DMS79 treated with DMSO at 0.1 percent for 48 hours (cell line): ENCODE data around the gene KLHL35.
A peak's percentile ranks its signal among the peaks of the same experiment; 100 is the strongest.
"Not testable (repeated sequence)": the region's sequence is repeated elsewhere in the genome, so short reads cannot be mapped to it uniquely, and the experiment has no call there.

Experiments
- DNase-seq: peaks from one replicate; lab custom pipeline; 2025; lab: John Stamatoyannopoulos, UW

The KLHL35 gene

DNA sequence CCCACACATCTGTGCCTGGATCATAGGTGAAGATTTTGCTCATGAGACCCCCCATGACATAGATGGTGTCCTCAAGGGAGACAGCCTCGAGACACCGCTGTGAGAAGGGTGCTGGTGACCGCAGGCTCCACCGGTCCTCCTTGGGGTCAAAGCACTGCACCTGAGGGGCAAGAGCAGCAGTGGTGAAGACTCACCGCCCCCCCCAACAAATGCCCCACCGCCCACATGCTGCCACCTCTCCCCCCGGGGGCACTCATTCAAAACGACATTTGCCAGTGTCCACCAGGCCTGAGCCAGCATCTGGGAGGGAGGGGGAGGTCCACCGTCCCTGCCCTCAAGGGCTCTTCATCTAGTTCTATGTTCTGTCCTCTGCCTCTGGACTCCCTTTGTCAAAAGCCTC, 9.3 kb downstream of the KLHL35 start:
- DNase-seq: no peak

DNA sequence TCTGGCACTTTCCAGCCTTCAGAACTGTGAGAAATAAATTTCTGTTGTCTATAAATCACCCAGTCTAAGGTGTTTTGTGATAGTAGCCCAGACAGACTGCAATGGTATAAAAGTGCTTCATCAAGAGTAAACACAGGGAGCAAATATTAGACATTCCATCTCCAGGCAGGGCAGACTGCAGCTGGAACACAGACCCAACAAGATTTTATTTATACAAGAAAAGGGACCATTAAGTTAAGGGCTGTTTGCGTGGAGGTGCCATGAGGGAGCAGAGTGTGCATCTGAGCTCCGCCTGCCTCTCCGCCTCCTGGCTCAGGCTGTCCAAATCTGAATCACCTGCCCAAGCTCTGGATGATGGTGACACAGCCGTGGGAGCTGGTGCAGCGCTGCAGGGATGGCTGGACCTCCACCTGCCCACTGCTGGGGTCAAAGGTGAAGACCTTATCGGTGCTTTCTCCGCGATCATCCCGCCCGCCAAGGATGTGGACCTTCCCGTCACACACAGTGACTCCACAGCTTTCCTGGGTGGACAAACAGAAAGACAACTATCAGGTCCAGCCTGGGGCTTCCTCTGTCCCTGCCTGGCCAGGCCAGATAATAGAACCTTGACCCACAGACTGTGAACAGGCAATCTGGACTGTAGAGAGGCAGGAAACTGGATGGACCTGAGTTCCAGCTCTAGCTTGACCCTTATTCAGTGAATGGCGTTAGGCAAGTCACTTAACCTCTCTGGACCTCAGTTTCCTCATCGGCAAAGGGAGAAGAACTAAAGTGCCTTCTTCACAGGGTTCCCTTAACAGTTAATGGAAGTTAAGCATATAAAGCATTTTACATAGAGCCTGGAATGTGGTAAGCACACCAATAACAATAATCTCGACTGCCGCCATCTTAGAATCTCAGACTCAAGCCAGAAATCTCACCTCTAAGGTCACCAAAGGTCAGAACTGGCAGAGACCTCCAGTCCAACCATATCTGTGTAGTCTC, 10.5 kb downstream of the KLHL35 start:
- peak; percentile 73 for DNase-seq

DNA sequence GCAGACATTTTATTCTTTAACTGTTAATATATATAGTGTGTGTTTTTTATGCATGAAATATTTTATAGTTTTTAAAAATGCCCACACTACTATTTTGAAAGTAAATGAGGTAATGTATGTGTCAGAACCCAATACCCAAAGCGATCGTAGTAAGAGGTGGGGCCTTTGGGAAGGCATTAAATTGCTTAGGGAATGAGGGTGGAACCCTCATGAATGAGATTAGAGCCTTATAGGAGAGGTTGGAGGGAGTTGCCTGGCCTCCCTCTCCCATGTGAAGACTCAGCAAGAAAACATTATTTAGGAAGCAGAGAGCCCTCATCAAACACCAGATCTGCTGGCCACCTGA, 11.1 kb downstream of the KLHL35 start:
- DNase-seq: no peak

DNA sequence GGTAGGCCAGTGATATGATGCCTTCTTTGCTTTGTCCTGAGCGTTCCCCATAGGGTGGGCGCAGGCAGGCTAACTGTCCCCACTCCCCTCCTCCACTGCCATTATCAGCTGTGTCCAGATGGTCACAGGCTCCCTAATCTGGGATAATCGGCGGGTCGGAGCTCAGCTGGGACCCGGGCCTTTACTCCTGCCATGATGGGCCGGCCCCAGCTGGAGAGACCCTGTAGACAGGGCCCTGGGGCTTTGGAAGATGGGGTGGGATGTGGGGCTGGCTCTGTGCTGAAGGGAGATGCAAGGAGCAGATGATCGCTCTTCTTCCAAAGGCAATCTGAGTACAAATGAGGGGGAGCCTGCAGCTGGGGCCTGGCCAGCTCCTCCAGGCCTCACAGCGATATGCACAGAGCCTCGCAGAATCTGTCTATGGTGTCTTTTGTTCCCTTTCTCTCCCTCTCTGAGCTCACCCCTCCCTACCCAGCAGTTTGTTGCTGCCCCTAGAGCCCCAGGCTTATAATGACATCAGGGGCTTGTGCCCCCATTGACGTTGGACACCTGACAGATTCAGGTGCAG, 11.9 kb downstream of the KLHL35 start:
- DNase-seq: no peak

DNA sequence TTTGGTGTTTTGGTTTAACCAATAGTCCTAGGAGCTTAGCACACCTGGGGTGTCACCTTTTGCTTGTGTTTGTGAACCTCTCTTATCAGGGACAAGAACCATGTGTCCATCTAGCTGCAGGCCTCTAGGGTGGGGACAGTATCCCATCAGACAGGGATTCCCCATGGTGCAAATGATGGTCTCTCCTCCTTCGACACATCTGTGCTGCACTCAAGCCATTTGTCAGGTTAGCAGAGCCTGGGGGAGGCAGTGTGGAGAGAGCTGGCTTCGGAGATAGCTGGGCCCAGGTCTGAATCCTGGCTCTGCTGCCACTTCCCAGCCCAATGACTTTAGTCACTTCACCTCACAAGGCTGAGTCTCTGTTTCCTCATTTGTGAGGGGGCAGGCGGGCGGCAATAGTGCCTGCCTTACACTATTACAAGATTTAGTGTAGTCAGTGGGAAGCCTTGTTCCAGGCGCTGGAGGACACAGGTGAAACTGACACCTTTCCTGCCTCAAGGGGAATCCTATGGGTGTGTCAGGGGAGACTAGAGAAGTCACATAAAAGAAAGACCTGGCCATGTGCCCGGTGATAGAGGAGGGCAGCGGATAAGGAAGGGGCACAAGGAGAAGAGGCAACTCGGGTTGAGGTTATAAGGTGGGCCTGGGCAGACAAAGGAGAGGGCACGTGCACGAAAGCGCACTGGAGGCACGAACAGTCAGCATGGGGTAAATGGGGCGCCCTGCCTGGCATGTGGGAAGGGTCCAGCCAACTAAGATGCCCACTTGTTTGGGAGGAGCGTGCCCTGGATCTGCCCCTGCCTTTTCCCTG, 12.6 kb downstream of the KLHL35 start:
- no peak for DNase-seq

DNA sequence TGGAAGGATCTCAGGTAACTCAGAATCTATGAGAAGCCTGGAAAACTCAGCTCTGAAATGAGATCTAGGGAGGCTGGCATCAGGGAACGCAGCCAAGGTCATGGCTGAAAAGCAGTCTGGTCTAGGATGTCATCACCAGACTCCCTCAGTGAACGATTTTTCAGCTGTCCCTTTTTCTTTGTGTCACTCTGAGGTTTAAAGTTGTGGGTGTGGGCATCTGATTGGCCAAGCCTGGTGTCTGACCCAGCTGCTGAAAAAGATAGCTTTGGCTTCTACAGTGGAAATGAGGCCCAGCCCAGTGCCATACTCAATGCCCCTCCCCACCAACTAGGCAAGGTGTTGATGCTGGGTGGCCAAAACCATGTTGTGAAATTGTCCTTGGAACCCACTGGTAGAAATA, 19.1 kb downstream of the KLHL35 start:
- DNase-seq: no peak

DNA sequence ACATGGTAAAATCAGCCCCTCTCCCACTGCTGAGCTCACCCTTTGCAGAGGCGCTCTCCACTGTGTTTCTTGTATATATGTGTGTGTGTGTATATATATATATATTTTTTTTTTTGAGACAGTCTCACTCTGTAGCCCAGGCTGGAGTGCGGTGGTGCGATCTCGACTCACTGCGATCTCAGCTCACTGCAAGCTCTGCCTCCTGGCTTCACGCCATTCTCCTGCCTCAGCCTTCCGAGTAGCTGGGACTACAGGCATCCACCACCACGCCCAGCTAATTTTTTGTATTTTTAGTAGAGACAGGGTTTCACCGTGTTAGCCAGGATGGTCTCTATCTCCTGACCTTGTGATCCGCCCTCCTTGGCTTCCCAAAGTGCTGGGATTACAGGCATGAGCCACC, 19.9 kb downstream of the KLHL35 start:
- DNase-seq: not testable (repeated sequence)

DNA sequence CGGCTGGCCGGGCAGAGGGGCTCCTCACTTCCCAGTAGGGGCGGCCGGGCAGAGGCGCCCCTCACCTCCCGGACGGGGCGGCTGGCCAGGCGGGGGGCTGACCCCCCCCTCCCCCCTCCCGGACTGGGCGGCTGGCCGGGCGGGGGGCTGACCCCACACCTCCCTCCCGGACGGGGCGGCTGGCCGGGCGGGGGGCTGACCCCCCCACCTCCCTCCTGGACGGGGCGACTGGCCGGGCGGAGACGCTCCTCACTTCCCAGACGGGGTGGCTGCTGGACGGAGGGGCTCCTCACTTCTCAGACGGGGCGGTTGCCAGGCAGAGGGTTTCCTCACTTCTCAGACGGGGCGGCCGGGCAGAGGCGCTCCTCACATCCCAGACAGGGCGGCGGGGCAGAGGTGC, 23.0 kb downstream of the KLHL35 start:
- not testable (repeated sequence) for DNase-seq

DNA sequence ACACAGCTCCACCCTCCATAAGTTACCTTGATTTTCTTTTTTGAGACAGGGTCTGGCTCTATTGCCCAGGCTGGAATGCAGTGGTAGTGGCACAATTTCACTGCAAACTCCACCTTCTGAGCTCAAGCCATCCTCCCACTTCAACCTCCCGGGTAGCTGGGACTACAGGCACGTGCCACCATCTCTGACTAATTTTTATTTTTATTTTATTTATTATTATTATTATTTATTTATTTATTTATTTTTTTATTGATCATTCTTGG, 24.1 kb downstream of the KLHL35 start:
- DNase-seq: no peak

DNA sequence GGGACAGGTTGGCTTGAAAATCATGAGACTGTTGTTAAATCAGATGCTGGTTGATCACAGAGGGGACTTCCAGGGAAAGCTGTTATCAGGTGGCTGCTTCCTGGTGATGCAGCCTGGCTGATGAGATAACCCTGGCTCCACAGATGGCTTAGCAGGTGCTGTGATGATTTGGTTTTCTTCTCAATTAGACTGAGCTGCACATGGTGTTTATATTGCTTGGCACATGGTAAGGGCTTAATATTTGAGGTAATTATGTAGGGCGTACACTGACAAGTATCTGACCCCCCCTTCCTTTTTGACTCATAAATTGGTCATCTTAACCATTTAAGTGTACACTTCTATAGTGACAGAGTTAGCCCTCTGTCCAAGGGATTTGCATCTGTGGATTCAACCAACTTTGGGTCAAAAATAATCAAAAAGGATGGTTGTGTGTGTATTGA, 26.6 kb downstream of the KLHL35 start:
- no peak for DNase-seq

DNA sequence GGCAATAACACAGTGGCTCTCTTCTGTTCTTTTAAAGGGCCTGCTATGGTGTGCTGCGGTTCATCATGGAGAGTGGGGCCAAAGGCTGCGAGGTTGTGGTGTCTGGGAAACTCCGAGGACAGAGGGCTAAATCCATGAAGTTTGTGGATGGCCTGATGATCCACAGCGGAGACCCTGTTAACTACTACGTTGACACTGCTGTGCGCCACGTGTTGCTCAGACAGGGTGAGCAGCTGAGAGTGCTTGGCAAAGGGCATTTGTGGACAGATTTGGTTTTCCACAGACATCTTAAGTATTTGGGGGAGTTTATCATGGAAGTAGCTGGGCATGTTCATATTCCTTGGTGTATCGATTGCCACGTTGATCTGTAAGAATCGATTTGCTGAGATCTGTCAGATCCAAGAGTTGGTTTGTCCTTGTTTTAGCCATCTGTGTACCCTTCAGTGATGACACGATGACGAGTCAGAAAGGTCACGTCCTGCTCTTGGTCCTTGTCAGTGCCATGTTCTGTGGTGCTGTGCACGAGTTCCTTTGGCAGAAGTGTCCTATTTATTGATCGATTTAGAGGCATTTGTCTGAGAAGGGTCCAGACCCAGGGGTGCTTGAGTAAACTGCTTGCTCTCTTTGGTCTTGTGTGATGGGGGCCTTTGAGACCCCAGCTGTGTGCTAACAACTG, 28.9 kb downstream of the KLHL35 start:
- DNase-seq: no peak

DNA sequence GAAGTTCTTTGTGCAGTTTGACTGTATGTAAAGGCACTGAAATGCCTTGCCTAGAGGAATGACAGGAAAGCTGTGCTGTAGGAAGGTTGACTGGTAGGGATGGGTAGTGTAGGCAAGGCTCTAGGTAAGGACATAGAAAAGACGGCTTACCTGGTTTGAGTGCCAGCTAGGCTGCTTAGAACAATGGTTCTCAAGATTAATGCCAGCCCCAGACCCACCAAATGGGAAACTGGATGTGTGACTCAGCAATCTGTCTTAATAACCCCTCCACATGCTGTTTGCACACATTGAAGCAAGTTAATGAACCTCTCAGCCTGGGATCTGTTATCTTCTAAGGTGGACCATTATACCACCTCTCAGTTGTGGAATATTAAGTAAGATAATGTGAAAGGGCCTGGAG, 30.0 kb downstream of the KLHL35 start:
- no peak for DNase-seq

DNA sequence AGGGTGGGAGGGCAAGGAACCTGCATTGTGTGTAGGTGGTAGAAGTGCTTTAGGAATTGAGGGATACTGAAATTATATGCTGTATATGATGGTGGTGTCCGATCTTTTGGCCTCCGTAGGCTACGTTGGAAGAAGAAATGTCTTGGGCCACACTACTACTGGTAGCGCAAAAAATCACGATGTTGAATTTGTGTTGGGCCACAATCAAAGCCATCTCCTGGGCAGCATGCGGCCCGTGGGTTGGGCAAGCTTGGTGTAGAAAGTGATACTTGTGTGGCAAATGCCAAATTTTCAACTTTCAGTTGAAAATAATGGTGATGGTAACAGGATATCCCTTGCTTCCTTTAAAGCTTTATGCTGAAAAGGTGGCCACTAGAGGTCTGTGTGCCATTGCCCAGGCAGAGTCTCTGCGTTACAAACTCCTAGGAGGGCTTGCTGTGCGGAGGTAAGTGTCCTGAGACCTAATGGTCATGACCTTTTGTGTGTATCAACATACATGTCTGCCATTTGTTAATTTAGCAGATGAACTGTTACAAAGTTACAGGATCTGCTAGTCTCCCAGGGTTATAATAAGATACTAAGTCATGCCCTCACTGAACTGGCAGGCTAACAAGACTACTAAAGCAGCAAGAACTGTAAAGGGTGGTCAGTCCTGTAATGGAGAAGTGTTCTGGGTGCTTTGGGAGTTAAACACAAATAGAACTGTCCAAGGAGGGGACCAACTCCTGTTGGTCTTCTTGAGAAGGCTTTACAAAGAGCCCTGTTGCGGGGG, 30.8 kb downstream of the KLHL35 start:
- no peak for DNase-seq

DNA sequence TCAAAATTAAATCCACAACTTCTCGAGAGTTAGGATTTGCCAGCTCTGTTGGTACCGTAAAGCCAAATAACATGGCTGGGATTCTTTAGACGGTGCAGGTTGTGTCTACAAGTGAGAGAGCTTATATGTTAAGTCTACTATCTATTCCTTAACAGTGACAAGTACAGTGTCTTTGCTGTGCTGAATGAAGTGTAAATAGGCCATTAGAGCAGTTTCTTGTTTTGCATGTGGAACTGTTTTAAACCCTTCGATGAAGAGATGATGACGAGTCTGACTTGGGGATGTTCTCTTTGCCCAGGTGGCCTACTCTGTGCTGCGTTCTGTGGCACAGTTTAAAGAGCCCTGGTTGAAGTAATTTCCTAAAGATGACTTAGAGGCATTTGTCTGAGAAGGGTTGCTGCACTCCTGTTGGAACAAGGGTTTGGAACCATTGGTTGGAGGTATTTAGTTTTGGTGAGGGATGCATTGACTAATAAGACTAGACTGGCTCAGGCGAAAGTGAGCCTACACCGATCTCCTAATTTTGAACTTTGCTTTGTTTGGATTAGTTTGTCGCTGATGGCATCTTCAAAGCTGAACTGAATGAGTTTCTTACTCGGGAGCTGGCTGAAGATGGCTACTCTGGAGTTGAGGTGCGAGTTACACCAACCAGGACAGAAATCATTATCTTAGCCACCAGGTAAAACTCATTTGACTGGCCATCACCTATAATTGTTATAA, 32.7 kb downstream of the KLHL35 start:
- DNase-seq: no peak

DNA sequence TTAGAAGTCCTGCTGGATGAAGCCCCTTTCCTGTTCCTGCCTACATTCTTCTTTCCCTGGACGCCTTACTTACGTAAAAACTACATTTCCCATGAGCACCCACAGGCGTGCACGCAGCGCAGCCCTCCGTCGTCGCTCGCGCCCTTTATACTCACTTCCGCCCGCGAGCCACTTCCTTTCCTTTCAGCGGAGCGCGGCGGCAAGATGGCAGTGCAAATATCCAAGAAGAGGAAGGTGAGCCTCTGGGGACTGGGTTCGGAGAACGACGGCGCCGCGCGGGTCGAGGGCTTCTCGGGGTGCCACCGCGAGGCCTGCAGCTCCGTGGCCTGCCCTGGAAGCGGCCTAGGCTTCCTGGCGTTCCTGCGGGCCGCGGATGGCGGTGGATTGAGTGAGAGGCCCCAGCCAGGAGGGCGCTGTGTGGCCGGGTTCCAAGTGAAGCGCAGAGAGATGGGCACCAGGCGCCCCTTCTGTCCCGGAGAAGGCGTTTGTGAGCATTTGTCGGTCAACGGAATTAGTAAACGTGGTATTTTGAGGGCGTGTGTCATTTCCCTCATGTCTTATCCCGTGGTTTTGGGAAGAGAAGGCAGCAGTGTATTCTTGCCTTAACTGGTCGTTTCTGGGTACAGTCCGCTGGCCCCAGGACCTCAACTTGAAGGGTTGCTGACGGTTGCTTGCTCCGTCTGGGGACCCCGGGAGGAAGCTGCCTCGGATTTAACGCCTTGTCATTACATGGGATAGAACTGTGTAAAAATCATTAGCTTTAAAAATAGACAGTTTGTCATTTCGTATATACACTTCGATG, 33.5 kb downstream of the KLHL35 start, which contains the start of gene RPS3:
RPS3 (plus strand) TSS at position 175 of the 802 bp plus-strand sequence; CDS start at position 205, 30 bp downstream.
- DNase-seq: peak; percentile 96

DNA sequence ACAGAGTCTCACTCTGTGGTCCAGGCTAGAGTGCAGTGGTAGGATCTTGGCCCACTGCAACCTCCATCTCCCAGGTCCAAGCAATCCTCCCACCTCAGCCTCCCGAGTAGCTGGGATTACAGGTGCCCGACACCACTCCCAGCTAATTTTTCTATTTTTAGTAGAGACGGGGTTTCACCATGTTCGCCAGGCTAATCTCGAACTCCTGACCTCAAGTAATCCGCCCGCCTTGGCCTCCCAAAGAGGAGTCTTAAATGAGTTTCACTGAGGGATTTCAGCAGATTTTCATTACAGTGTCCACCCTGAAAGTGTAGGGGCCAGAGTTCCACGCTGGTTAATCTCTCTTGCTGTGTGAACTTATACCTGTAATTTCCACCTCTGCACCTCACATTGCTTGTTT, 34.1 kb downstream of the KLHL35 start:
- DNase-seq: no peak

DNA sequence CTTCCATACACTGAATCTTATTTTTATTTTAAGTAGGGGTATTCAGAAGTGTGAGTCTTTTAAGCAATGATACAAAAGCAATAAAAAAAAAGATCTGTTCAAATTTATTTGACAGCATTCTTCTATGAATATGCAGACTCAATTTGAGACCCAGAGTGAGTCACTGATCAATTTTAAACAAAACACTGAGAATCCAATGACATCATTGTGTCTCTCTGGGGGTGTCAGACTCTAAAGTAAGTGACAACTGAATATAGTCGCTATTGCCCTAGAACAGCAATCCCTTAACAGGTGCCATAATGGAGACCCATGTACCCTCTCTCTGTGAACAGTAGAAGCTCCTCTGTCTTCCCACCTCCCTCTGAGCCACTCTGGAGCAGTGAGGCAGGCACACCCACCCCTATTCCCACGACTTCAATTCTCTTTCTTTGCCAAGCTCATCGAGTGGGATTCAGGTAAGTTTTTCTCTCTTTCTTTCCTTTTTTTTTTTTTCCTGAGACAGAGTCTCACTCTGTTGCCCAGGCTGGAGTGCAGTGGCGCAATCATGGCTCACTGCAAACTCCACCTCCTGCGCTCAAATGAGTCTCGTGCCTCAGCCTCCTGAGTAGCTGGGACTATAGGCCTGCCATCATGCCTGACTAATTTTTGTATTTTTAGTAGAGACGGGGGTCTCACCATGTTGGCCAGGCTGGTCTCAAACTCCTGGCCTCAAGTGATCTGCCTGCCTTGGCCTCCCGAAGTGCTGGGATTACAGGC, 38.7 kb downstream of the KLHL35 start:
- DNase-seq: no peak

DNA sequence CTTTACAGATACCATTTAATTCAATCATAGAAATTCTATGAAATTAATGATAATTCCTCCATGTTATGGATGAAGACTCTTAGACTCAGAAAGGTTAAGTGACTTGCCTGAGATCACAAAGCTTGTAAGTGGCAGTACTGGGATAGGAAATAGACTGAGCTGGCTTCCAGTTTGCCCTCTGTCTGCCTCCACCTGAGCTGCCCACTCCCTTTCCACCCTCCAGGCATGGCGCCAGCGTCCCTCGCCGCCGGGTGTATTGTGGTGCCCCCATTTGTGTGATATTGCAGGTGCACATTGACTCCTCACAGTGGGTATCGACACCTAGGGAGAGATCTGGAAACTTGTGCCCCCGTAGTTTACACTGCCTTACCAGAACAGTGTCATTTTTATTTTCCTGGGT, 43.1 kb downstream of the KLHL35 start:
- DNase-seq: no peak

DNA sequence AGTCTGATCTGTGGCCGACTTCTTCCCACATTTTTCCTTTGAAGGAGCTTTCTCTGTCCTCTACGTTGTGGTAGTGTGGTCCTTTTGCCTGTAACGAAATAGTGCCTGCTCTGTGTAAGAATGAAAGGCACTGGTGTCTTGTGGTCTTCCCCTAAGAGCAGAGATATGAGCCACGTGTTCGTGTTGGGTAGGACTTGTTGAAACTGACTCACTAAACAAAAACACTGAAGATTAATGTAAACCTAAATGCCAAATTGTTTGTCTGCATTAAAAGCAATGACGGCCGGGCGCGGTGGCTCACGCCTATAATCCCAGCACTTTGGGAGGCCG, 43.8 kb downstream of the KLHL35 start:
- no peak for DNase-seq
